Psoas muscle (tissue), 8 donors: ENCODE results near the gene ANKRD7. TPM values are rescaled to one million over a fixed set of nuclear protein-coding genes. Genes with fewer than 3 reads are reported as not detected.
A peak's percentile ranks its signal among the peaks of the same experiment; 100 is the strongest.

Source experiments
- ATAC-seq, 4 donors: fragments of 200-7000 bp; cut with Tn5 transposase; one replicate each; pipeline ENCODE4 v1.9.1; 2020; ENCODE audit warnings: moderate library complexity in 3 of 4, mild to moderate bottlenecking in 2 of 4
- DNase-seq, 2 donors: peaks; one replicate each; pipeline ENCODE4 v3.0.0-alpha.2; 2020
- H3K27ac ChIP-seq: fragments of 200-600 bp; one replicate; pipeline ENCODE4 v1.8.0; 2022
- H3K27me3 ChIP-seq, 3 donors: fragments of 200-600 bp in 1 of 3; one replicate each; pipeline versions ENCODE4 v1.6.1 to v1.8.0; 2013 to 2022; ENCODE audit warnings: low read length in 2 of 3, mild to moderate bottlenecking in 2 of 3, moderate library complexity in 1 of 3; ENCODE audit not compliant: insufficient read depth in 3 of 3
- H3K36me3 ChIP-seq, 2 donors: fragments of 200-600 bp in 1 of 2; one replicate each; pipeline versions ENCODE4 v1.6.1 to v1.8.0; 2013 to 2022; ENCODE audit warnings: low read depth in 1 of 2, mild to moderate bottlenecking in 1 of 2, moderate library complexity in 1 of 2; ENCODE audit not compliant: insufficient read depth in 1 of 2
- H3K4me1 ChIP-seq: fragments of 200-600 bp; one replicate; pipeline ENCODE4 v1.8.0; 2022
- H3K4me3 ChIP-seq: fragments of 200-600 bp; one replicate; pipeline ENCODE4 v1.8.0; 2022; ENCODE audit warnings: mild to moderate bottlenecking
- H3K9me3 ChIP-seq: fragments of 200-600 bp; one replicate; pipeline ENCODE4 v1.8.0; 2022
- WGBS, 3 donors: extraction: QIAGEN DNeasy Blood & Tissue Kit; methylation state at CpG; one replicate each; pipeline versions ENCODE4 v1.1.6 to v1.1.7; 2013; 5-methylcytosine and 5-hydroxymethylcytosine counted together
- intact Hi-C, 2 donors: fragments of 100-400 bp; cut with DNase I; formaldehyde crosslinking; loops; one replicate each; pipeline versions ENCODE4 v1.11.0 to v1.14.2; 2022
- polyA plus RNA-seq, 3 donors: library from polyadenylated mRNA; stranded (reverse); fragments of 200-250 nt; gene quantifications; one replicate each; pipeline ENCODE4 v1.2.3, GENCODE V29; 2013
- total RNA-seq, 4 donors: library from RNA; stranded (reverse); fragmentation: NEBNext Ultra II Directional in 2 of 4; extraction: Animal tissue kit (Norgen Biotek cat#: 25700) in 2 of 4; gene quantifications; one replicate each; pipeline versions ENCODE4 v1.2.1 to v1.2.4, GENCODE V29; 2021 to 2023
- TF ChIP-seq, protein P1 (sequence below): fragments of 200-600 bp; IDR thresholded peaks from one replicate; pipeline ENCODE4 v1.8.0; 2022; ENCODE audit warnings: antibody characterized with exemption
- donor health status: healthy with polysubstance abuse.
- donor health status: DM: no; HTN: no; CAD: no; lungs with moderate emphysema.
- donor health status: Bipolar disorder and iron deficiency.
- donor health status: healthy.
- donor health status: DM: yes; HTN: yes; CAD: no.
- donor health status: DM: no; HTN: no; CAD: no.
- donor health status: DM: no; HTN: no; CAD: no.
- donor health status: DM: yes; HTN: yes; CAD: no.

The ANKRD7 gene
- total and polyA plus RNA-seq, 7 donors = 0.15 to 0.82 (median 0.40) TPM; not detected in 2

DNA sequence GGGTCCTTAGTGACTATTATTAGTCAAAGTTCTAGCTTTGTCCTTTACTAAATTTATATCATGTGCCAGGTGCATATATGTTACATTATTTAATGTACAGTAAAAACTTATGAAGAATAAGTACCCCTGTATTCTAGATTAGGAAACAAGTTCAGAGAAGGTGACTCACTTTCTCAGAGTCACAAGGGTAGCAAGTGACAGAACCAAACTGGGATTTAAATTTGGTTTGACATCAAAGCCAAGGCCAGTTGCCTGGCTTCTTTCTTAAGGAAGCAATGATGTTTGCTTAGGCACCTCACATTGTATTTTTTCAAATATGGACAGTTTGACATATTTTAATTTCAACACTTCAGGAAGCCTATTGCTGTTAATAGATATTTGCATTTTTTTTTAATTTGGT, 38.0 kb upstream of the ANKRD7 start:
- Histone ChIP-seq H3K4me3 (no peak overlapping the region), H3K27me3 (no peaks in the 10 kb centered on the region), H3K36me3 (peaks cover 0 to 42% of the 10 kb centered on the region in 2 donors), H3K4me1 (peaks cover 22% of the 10 kb centered on the region), H3K27ac (no peak overlapping the region), H3K9me3 (no peaks in the 10 kb centered on the region)
- TF ChIP-seq, protein P1, sequence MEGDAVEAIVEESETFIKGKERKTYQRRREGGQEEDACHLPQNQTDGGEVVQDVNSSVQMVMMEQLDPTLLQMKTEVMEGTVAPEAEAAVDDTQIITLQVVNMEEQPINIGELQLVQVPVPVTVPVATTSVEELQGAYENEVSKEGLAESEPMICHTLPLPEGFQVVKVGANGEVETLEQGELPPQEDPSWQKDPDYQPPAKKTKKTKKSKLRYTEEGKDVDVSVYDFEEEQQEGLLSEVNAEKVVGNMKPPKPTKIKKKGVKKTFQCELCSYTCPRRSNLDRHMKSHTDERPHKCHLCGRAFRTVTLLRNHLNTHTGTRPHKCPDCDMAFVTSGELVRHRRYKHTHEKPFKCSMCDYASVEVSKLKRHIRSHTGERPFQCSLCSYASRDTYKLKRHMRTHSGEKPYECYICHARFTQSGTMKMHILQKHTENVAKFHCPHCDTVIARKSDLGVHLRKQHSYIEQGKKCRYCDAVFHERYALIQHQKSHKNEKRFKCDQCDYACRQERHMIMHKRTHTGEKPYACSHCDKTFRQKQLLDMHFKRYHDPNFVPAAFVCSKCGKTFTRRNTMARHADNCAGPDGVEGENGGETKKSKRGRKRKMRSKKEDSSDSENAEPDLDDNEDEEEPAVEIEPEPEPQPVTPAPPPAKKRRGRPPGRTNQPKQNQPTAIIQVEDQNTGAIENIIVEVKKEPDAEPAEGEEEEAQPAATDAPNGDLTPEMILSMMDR = no peak
- ATAC-seq (no peak), DNase-seq (no peak)
- intact Hi-C loops = no loop called here

DNA sequence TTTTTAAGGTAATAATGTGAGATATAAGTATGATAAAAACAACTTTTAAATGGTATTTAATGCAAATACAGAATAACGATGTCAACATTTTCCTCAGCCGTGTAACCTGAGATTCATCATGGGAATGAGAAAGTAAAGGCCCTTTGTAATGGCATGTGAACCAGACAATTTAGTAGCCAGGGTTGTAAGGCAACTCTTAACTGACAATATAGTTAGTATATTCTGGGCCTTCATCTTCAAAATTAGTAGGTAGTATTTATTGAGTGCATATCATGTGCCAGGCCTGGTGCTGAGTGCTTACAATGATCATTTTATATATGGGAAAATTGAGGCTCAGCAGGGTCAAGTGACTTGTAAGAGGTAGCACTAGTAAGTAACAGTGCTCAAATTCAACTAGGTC, 29.9 kb upstream of the ANKRD7 start:
- H3K9me3 ChIP-seq = no peaks in the 10 kb centered on the region

DNA sequence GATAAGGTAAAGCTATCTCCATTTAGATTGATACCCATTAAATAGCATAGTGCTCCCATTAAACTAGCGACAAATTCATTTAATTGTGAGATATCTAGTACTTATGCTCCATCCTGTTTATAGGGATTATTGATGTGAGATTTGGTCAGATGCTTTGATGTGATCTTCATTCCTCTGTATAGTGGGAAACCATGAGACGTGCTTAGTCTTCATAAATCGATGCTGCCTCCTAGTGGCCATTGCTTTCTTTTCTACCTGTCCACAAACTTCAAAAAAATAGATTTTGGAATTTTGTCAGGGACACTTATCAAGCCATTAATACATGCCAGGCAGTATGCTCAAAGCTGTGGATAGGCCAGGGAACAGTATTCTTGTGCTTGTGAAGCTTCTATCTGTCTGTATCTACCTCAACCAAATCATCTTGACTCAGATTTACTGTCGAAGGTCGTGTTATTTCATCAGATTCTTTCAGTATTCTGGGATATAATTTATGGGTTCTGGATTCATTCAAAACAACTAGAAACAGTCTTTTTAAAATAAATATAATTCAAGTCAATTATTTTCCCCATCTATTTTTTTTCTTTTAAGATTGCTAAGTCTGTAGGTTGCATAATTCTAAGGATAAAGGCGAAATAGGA, 28.5 kb upstream of the ANKRD7 start:
- ATAC-seq (peak in 3 of 4 donors; percentile 42 to 74 (median 60)), DNase-seq (no peak)
- Histone ChIP-seq H3K36me3 (peaks cover 0 to 31% of the 10 kb centered on the region in 2 donors), H3K27ac (no peak overlapping the region), H3K4me1 (no peaks in the 10 kb centered on the region), H3K4me3 (no peak overlapping the region), H3K9me3 (no peaks in the 10 kb centered on the region), H3K27me3 (no peaks in the 10 kb centered on the region)
- WGBS, 3 donors = 54 to 58% (median 55%) methylated on average over 6 of the region's 6 CpGs
- intact Hi-C loops = no loop called here
- TF ChIP-seq, protein P1 = peak; percentile 68

More for the DNA sequence above, 29.9 kb upstream of the ANKRD7 start:
- WGBS, 3 donors = 64 to 71% (median 67%) methylated on average over 2 of the region's 2 CpGs
- ATAC-seq = no peak
- no peaks in the 10 kb centered on the region for H3K27me3 ChIP-seq
- no peak for DNase-seq
- TF ChIP-seq, protein P1 = no peak
- H3K36me3 ChIP-seq = peaks cover 0 to 40% of the 10 kb centered on the region in 2 donors
- no peak overlapping the region for H3K27ac ChIP-seq
- intact Hi-C loops = no loop called here
- no peak overlapping the region for H3K4me3 ChIP-seq
- H3K4me1 ChIP-seq = no peaks in the 10 kb centered on the region

DNA sequence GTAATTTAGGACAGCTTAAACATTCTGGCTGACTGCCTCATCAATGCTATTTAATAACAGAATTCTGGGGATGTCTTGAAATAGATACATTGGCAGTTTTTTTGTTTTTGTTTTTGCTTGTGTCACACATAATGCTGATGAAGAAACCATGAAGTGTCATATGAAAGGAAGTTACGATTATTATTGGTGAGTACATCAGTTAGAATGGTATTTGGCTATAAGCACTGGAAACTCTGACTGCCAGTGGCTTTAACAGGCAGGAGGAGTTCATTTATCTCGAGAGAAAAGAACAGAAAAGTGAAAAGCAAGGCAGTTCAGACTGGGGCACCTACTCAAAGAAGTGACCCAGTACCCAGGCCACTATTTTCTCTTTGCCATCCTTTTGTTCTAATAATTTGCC, 22.4 kb upstream of the ANKRD7 start:
- H3K27me3 ChIP-seq = no peaks in the 10 kb centered on the region
- H3K4me1 ChIP-seq = no peaks in the 10 kb centered on the region
- ATAC-seq (no peak), DNase-seq (no peak)
- H3K27ac ChIP-seq = no peak overlapping the region
- H3K9me3 ChIP-seq = no peaks in the 10 kb centered on the region
- no peaks in the 10 kb centered on the region for H3K36me3 ChIP-seq
- 27 to 45% (median 29%) methylated on average over 2 of the region's 2 CpGs for WGBS, 3 donors
- TF ChIP-seq, protein P1 = no peak
- H3K4me3 ChIP-seq = no peak overlapping the region
- intact Hi-C loops = no loop called here
